HepG2 (cell line): Measurements from ENCODE around the gene TCF25. TPM values are rescaled to one million over a fixed set of nuclear protein-coding genes. Genes with fewer than 3 reads are reported as not detected.

Experiments used
- ATAC-seq: fragments of 200-7000 bp; cut with Tn5 transposase; 3 replicates; pipeline ENCODE4 v1.9.1; 2020; ENCODE audit warnings: mild to moderate bottlenecking, moderate library complexity
- BruUV-seq: library from RNA; stranded (reverse); fragments of 400-500 nt; replicated peaks from 2 replicates; lab custom pipeline; 2021; lab: Mats Ljungman, UMichigan
- CTCF ChIA-PET: fragments of 300-600 bp; formaldehyde crosslinking; extraction: SDS; loops from one replicate; lab custom pipeline; 2021; ENCODE audit warnings: low total read pairs, inconsistent platforms, low intra/inter-chr PET ratio; lab: Yijun Ruan, JAX
- POLR2A ChIA-PET: fragments of 350-600 bp; sonication (Branson Sonifier 250); formaldehyde crosslinking; loops from one replicate; lab custom pipeline; 2020; ENCODE audit warnings: antibody characterized with exemption, inconsistent platforms; lab: Yijun Ruan, JAX
- DNase-seq: peaks from one replicate; pipeline ENCODE4 v3.0.0-alpha.2; 2015; ENCODE audit warnings: low spot score
- FAIRE-seq: peaks from 3 replicates; lab custom pipeline; 2011; peaks lifted over from hg19 to GRCh38; lab: Jason Lieb, UNC
- H2AFZ ChIP-seq: one replicate; pipeline ENCODE4 v1.6.1; 2011; ENCODE audit warnings: low read length, inconsistent platforms
- H3K27ac ChIP-seq: fragments of 300-600 bp; 3 replicates; pipeline ENCODE4 v1.8.0; 2011; ENCODE audit warnings: mixed run types, mild to moderate bottlenecking, mixed read lengths, low read length, inconsistent platforms; ENCODE audit not compliant: insufficient read depth; ENCODE audit errors: extremely low read length
- H3K27me3 ChIP-seq, 2 experiments: fragments of 200-600 bp in 1 of 2; 2 replicates in 1 of 2; 3 replicates in 1 of 2; pipeline versions ENCODE4 v1.6.0 to v1.8.0; 2011; ENCODE audit warnings: low read length in 2 of 2, mild to moderate bottlenecking in 2 of 2, moderate library complexity in 2 of 2, inconsistent platforms in 1 of 2; ENCODE audit not compliant: insufficient read depth in 2 of 2, control insufficient read depth in 1 of 2
- H3K36me3 ChIP-seq, 2 experiments: fragments of 200-600 bp in 1 of 2; replicated peaks in 1 of 2; 2 replicates in 1 of 2; 3 replicates in 1 of 2; pipeline versions ENCODE4 v1.5.1 to v1.8.0; 2011; ENCODE audit warnings: low read length in 2 of 2, inconsistent platforms in 1 of 2; ENCODE audit not compliant: insufficient read depth in 2 of 2, control insufficient read depth in 1 of 2
- H3K4me1 ChIP-seq: 2 replicates; pipeline ENCODE4 v1.5.1; 2012; ENCODE audit warnings: low read length, inconsistent platforms; ENCODE audit not compliant: insufficient read depth
- H3K4me2 ChIP-seq: 2 replicates; pipeline ENCODE4 v1.6.0; 2011; ENCODE audit warnings: low read depth, low read length, inconsistent platforms
- H3K4me3 ChIP-seq, 3 experiments: fragments of 200-600 bp in 1 of 3; sonication (generic), shearing (Covaris generic) in 1 of 3; replicated peaks in 1 of 3; 2 replicates each; pipeline ENCODE4 v1.5.1; 2011 to 2016; ENCODE audit warnings: low read length in 3 of 3, inconsistent platforms in 2 of 3, low read depth in 2 of 3, mild to moderate bottlenecking in 2 of 3, control low read depth in 1 of 3, mixed read lengths in 1 of 3; ENCODE audit not compliant: insufficient read depth in 1 of 3
- H3K79me2 ChIP-seq: one replicate; pipeline ENCODE4 v1.6.1; 2011; ENCODE audit warnings: low read length, inconsistent platforms; ENCODE audit not compliant: insufficient read depth
- H3K9ac ChIP-seq: 2 replicates; pipeline ENCODE4 v1.6.0; 2011; ENCODE audit warnings: mild to moderate bottlenecking, low read depth, low read length, inconsistent platforms; ENCODE audit not compliant: insufficient read depth
- H3K9me3 ChIP-seq: 2 replicates; pipeline ENCODE4 v1.5.1; 2012; ENCODE audit warnings: mild to moderate bottlenecking, low read length
- H4K20me1 ChIP-seq: 2 replicates; pipeline ENCODE4 v1.6.0; 2011; ENCODE audit warnings: inconsistent platforms, mild to moderate bottlenecking, low read length, moderate library complexity; ENCODE audit not compliant: insufficient read depth
- AGO2 ChIP-seq: fragments of 200-400 bp; formaldehyde crosslinking; optimal IDR thresholded peaks from 2 replicates; pipeline ENCODE3; 2017; ENCODE audit warnings: mild to moderate bottlenecking, low read depth, low read length, moderate library complexity
- EED ChIP-seq: sonication (generic); formaldehyde crosslinking; IDR thresholded peaks from 2 replicates; pipeline ENCODE4 v1.5.0; 2020; ENCODE audit warnings: mild to moderate bottlenecking, missing genetic modification reagents
- MBD4 ChIP-seq: IDR thresholded peaks from 2 replicates; pipeline ENCODE4 v1.6.1; 2012; ENCODE audit warnings: low read length, inconsistent platforms, borderline replicate concordance
- PHF8 ChIP-seq: sonication (generic); formaldehyde crosslinking; IDR thresholded peaks from 2 replicates; pipeline ENCODE4 v1.5.0; 2020; ENCODE audit warnings: missing genetic modification reagents
- RBM22 ChIP-seq: fragments of 200-400 bp; formaldehyde crosslinking; optimal IDR thresholded peaks from 2 replicates; pipeline ENCODE3; 2017; ENCODE audit warnings: mild to moderate bottlenecking, low read length, moderate library complexity
- RXRA ChIP-seq: sonication (generic); formaldehyde crosslinking; IDR thresholded peaks from 2 replicates; pipeline ENCODE4 v1.5.1; 2020; ENCODE audit warnings: missing genetic modification reagents
- SUZ12 ChIP-seq: fragments of 150-350 bp; IDR thresholded peaks from 2 replicates; pipeline ENCODE4 v1.6.1; 2014; ENCODE audit warnings: low read depth, low read length
- ZFP90 ChIP-seq: sonication (generic); formaldehyde crosslinking; IDR thresholded peaks from 2 replicates; pipeline ENCODE4 v1.8.0; 2022; ENCODE audit warnings: missing genetic modification reagents, mild to moderate bottlenecking, inconsistent platforms, borderline replicate concordance
- ZMYM3 ChIP-seq: sonication (generic); formaldehyde crosslinking; IDR thresholded peaks from 2 replicates; pipeline ENCODE4 v1.5.1; 2020; ENCODE audit warnings: mild to moderate bottlenecking, missing genetic modification reagents
- ZNF367 ChIP-seq: sonication (generic); formaldehyde crosslinking; IDR thresholded peaks from 2 replicates; pipeline ENCODE4 v1.4.0; 2020; ENCODE audit warnings: missing genetic modification reagents, borderline replicate concordance
- ZNF674 ChIP-seq: sonication (generic); formaldehyde crosslinking; IDR thresholded peaks from 2 replicates; pipeline ENCODE4 v1.5.0; 2020; ENCODE audit warnings: low read depth, mild to moderate bottlenecking, missing genetic modification reagents
- ZNF768 ChIP-seq: sonication (generic); formaldehyde crosslinking; IDR thresholded peaks from 2 replicates; pipeline ENCODE4 v1.4.0; 2020; ENCODE audit warnings: missing genetic modification reagents
- WGBS: methylation state at CpG from one replicate; pipeline ENCODE4 v1.1.6; 2017; ENCODE audit warnings: low lambda C conversion rate; 5-methylcytosine and 5-hydroxymethylcytosine counted together
- in situ Hi-C: cut with HindIII; loops from 2 replicates; pipeline ENCODE4 v1.10.0; 2017; ENCODE audit warnings: low pct_unique_long_range_greater_than_20kb; ENCODE audit not compliant: extremely low pct_ligation_motif_present
- intact Hi-C: fragments of 100-400 bp; cut with micrococcal nuclease; formaldehyde crosslinking; loops from one replicate; pipeline ENCODE4 v1.10.0; 2022; ENCODE audit not compliant: unreplicated experiment
- polyA plus RNA-seq, 8 experiments: library from polyadenylated mRNA; depleted of rRNA in 3 of 8; stranded (reverse) in 7 of 8; unstranded in 1 of 8; fragments of >200 nt; fragmentation: Illumina TruSeq in 4 of 8; extraction: Trizol in 4 of 8; gene quantifications; 2 replicates each; pipeline versions ENCODE4 v1.2.1 to v1.2.3, GENCODE V29; 2011 to 2016; ENCODE audit warnings: low read depth in 4 of 8, missing spikeins in 1 of 8, mixed read lengths in 1 of 8; ENCODE audit not compliant: insufficient read depth in 1 of 8
- total RNA-seq, 5 experiments: library from RNA; depleted of rRNA; stranded (reverse); fragments of >200 nt; fragmentation: Illumina TruSeq; extraction: Trizol; gene quantifications; 2 replicates each; pipeline ENCODE4 v1.2.3, GENCODE V29; 2016; ENCODE audit warnings: low read depth in 1 of 5
- TF ChIP-seq, protein P1 (sequence below): IDR thresholded peaks from 2 replicates; pipeline ENCODE4 v1.6.1; 2016; ENCODE audit warnings: missing genetic modification reagents, missing compliant biosample characterization

Gene TCF25
- total and polyA plus RNA-seq, 2 of the 13 experiments (the other 11 are each of a cell fraction or from before 2014, with no cell fraction given) = 138 to 206 TPM

DNA sequence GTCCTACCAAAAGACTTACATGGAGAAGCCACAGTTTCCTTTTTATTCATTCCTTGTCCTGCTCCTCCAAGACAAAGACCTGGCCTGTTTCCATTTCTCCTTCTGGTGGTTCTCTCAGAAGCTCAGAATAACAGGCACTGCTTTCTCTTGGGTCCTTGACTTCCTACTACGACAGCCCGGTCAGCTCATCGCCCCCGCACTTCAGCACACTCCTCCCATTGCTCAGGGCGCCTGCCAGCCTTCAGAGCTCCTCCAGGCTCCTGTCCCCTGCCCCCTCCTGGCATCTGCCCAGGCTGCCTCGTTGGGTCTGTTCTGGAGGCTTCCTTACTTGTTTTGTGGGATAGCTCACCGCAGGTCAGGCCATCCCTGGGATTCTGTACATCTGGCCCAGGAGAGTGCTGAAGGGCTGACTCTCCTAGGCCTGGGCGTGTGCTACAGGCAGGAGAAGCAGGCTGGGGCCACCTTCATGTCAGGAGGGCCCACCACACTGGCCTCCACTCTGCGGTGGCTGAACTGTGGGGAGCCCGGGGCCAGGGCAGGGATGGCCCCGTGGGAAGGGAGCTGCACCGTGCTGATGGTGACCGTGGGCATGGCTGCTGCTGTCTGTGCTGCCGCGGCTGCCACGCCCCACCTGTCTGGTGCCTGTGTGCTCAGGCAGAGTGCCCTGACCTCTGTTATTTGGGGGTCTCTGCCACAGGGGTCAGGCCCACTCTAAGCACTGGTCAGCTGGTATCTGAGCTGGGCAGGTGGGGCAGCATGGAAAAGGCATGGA, 17.7 kb downstream of the TCF25 start:
- no peak for FAIRE-seq
- POLR2A ChIA-PET = interaction anchor here (0.5 to 0.8 kb wide), 2 partner anchors 17 to 191 kb away, joined by 3 to 5 read pairs; no protein-coding TSS in a partner anchor
- CTCF ChIA-PET = no interaction called here
- DNase-seq = no peak
- Histone ChIP-seq H3K9me3 (no peaks in the 10 kb centered on the region), H3K79me2 (no peaks in the 10 kb centered on the region), H2AFZ (no peak overlapping the region), H3K4me2 (no peak overlapping the region), H3K27me3 (no peaks in the 10 kb centered on the region), H3K4me1 (no peaks in the 10 kb centered on the region), H4K20me1 (peaks cover 5% of the 10 kb centered on the region; the same call in 1 of the 2 replicates), H3K4me3 (no peak overlapping the region), H3K27ac (no peak overlapping the region), H3K9ac (no peak overlapping the region), H3K36me3 (peaks cover 49 to 83% of the 10 kb centered on the region in 2 experiments; a peak in 4 of 5 replicates)
- intact Hi-C loops = no loop called here
- no peak; the same call in 2 of the 3 replicates for ATAC-seq
- 98% methylated on average over 8 of the region's 16 CpGs for WGBS
- in situ Hi-C loops = no loop called here
- TF ChIP-seq ZNF367 (CRISPR knock-in tag) = no peak
- 0 out of 2 replicates have a peak, but pooled peaks have one; percentile 34 for TF ChIP-seq RXRA
- peak; percentile 59 for TF ChIP-seq RBM22
- TF ChIP-seq ZMYM3 (CRISPR knock-in tag) = no peak
- TF ChIP-seq ZNF768 = peak; percentile 55; the same call in 1 of the 2 replicates
- peak; percentile 79 for TF ChIP-seq AGO2
- no peak for TF ChIP-seq SUZ12
- no TSS peak for BruUV-seq

DNA sequence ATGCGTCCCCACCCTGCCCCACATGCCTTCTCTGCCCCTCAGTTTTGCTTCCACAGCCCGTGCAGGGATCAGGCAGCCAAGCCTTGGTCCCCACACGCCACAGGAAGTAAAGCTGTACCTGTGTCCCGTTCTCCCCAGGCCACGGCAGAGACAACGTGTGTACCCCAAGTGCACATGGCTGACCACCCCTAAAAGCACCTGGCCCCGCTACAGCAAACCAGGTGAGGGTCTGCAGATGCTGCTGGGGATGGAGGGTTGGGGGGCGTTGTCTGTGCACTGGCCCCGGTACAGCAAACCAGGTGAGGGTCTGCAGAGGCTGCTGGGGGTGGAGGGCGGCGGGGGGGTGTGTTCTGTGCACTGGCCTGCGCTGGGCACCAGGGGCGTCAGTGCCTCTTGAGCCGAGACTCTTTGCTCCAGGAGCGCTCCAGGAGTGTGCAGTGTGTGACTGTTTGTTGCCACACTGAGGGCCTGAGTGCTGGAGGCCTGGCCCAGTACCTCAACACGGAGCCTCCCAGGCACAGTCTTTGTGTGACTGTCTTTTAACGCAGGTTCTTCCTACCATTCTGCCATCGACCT, 18.8 kb downstream of the TCF25 start:
- peaks cover 5% of the 10 kb centered on the region; the same call in 1 of the 2 replicates for H4K20me1 ChIP-seq
- H3K4me3 ChIP-seq = no peak overlapping the region
- CTCF ChIA-PET = no interaction called here
- no peaks in the 10 kb centered on the region for H3K9me3 ChIP-seq
- intact Hi-C loops = no loop called here
- H3K4me2 ChIP-seq = no peak overlapping the region
- TF ChIP-seq ZFP90 = no peak
- TF ChIP-seq MBD4 = no peak
- TF ChIP-seq, protein P1, sequence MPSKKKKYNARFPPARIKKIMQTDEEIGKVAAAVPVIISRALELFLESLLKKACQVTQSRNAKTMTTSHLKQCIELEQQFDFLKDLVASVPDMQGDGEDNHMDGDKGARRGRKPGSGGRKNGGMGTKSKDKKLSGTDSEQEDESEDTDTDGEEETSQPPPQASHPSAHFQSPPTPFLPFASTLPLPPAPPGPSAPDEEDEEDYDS (CRISPR knock-in tag) = no peak
- TF ChIP-seq PHF8 = no peak
- 0 out of 2 replicates have a peak, but pooled peaks have one; percentile 37 for TF ChIP-seq EED (CRISPR knock-in tag)
- no peak for TF ChIP-seq ZNF674
- no peak overlapping the region for H3K27ac ChIP-seq
- ATAC-seq (peak; percentile 35), FAIRE-seq (no peak), DNase-seq (no peak)
- no peaks in the 10 kb centered on the region for H3K27me3 ChIP-seq
- POLR2A ChIA-PET = interaction anchor here (1.7 kb wide), 1 partner anchor 19 kb away, joined by 5 read pairs; the partner anchor contains the start of gene TCF25
- peaks cover 50 to 84% of the 10 kb centered on the region in 2 experiments; a peak in 4 of 5 replicates for H3K36me3 ChIP-seq
- no TSS peak for BruUV-seq
- no peak overlapping the region for H3K9ac ChIP-seq
- in situ Hi-C loops = no loop called here
- WGBS = 94% methylated on average over 12 of the region's 18 CpGs
- H2AFZ ChIP-seq = no peak overlapping the region
- no peaks in the 10 kb centered on the region for H3K79me2 ChIP-seq
- no peaks in the 10 kb centered on the region for H3K4me1 ChIP-seq
